Measurements from ENCODE around the gene FAM114A1. TPM values are rescaled to one million over a fixed set of nuclear protein-coding genes. Genes with fewer than 3 reads are reported as not detected.

FAM114A1 gene
- total and polyA plus RNA-seq, 2 of the 4 experiments (the other 2 are of a cell fraction): 135 to 649 TPM

DNA sequence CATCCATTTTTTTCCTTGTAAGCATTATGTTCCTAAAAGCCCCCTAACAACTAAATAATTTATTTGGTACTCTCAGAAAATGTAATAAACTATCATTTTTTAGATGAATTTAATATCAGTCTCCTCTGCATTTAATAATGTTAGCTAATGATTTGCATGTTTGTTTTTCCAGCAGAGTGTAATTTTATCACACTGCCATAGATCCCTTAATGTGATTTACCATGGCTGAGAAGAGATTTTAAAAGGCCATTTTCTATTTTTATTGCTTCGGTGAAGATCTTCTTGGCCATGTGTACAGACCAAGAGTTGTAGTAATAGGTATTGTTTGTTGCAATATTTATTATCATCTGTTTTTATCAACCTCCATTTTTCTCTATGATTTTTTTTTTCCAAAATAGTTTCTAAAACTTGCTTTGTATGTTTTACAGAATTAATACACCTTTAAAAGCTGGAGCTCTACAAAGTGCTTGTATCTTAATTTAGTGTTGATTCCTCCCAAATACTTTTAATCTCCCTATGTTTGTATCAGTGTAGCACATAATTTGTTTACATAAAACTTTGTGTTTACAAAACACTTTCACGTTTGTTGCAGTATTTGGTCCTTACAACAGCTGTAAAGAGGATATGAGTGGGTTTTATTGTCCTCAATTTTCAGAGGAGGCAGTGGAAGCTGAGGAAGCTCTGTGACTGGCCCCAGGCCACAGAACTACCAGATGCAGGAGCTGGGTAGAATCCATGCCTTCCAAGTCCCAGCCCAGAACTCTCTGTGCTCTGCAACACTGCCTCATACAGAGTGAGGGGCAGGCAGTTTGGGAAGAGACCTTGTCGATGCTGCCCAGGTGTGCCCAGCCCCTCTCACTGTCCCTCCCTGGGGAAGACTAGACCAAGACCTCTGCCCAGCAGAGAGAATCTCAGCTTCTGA, 58.1 kb downstream of the FAM114A1 start:
- 0 out of 2 replicates have a peak overlapping the region, but pooled peaks have one; percentile 17 for H3K23ac ChIP-seq (ENCODE audit: low read depth, low read length)
- no peak overlapping the region for H2AK5ac ChIP-seq (ENCODE audit: low read depth, low read length)
- 0 out of 2 replicates have a peak, but pooled peaks cover 3% of the 10 kb centered on the region for H4K20me1 ChIP-seq (ENCODE audit: insufficient read depth, low read length)
- H3K27me3 ChIP-seq (ENCODE audit: control insufficient read depth, insufficient read depth, low read length): no peaks in the 10 kb centered on the region
- H3K36me3 ChIP-seq (ENCODE audit: control insufficient read depth, insufficient read depth, low read length): peaks cover 62% of the 10 kb centered on the region
- H3K4me3 ChIP-seq (ENCODE audit: insufficient read depth, low read depth, low read length): no peak overlapping the region
- WGBS, 2 experiments (ENCODE audit: extremely low coverage in 2 of 2, insufficient read length in 1 of 2): no CpG with 5 or more reads among the region's 3 CpGs
- dilution Hi-C loops (cut with HindIII; ENCODE audit: low sequenced_read_pairs, unreplicated experiment): no loop called here
- H3K4me2 ChIP-seq (ENCODE audit: low read depth, low read length): no peak overlapping the region
- H4K91ac ChIP-seq (ENCODE audit: insufficient read depth, low read depth, low read length): no peak overlapping the region
- DNase-seq (no peak), ATAC-seq (ENCODE audit: low read depth) (peak; percentile 33)
- H3K27ac ChIP-seq (ENCODE audit: insufficient read depth, low read length): peak overlapping the region; percentile 6; the same call in 1 of the 2 replicates
- CTCF ChIA-PET: interaction anchor here (3.0 kb wide), 1 partner anchor 210 kb away, joined by 12 read pairs; no protein-coding TSS in a partner anchor
- H3K4ac ChIP-seq (ENCODE audit: low read depth, low read length): peak overlapping the region; percentile 46; the same call in 1 of the 2 replicates
- no peak overlapping the region for H2BK20ac ChIP-seq (ENCODE audit: low read depth, low read length)
- no peak overlapping the region for H2AK9ac ChIP-seq (replicated peaks; ENCODE audit: low read depth, low read length, poor library complexity)
- TF ChIP-seq, protein P1, sequence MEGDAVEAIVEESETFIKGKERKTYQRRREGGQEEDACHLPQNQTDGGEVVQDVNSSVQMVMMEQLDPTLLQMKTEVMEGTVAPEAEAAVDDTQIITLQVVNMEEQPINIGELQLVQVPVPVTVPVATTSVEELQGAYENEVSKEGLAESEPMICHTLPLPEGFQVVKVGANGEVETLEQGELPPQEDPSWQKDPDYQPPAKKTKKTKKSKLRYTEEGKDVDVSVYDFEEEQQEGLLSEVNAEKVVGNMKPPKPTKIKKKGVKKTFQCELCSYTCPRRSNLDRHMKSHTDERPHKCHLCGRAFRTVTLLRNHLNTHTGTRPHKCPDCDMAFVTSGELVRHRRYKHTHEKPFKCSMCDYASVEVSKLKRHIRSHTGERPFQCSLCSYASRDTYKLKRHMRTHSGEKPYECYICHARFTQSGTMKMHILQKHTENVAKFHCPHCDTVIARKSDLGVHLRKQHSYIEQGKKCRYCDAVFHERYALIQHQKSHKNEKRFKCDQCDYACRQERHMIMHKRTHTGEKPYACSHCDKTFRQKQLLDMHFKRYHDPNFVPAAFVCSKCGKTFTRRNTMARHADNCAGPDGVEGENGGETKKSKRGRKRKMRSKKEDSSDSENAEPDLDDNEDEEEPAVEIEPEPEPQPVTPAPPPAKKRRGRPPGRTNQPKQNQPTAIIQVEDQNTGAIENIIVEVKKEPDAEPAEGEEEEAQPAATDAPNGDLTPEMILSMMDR (conservative IDR thresholded peaks at IDR 0.05; ENCODE audit: low read depth, low read length): no peak
- TF ChIP-seq, protein P2, sequence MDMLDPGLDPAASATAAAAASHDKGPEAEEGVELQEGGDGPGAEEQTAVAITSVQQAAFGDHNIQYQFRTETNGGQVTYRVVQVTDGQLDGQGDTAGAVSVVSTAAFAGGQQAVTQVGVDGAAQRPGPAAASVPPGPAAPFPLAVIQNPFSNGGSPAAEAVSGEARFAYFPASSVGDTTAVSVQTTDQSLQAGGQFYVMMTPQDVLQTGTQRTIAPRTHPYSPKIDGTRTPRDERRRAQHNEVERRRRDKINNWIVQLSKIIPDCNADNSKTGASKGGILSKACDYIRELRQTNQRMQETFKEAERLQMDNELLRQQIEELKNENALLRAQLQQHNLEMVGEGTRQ (IDR thresholded peaks at IDR 0.05; ENCODE audit: low read depth, low read length): no peak
- peaks cover 5% of the 10 kb centered on the region; the same call in 1 of the 2 replicates for H3K9me1 ChIP-seq (ENCODE audit: insufficient read depth, low read length)
- H3K18ac ChIP-seq (ENCODE audit: low read depth, low read length): no peak overlapping the region
- H2AFZ ChIP-seq (replicated peaks; ENCODE audit: low read length, poor library complexity): no peak overlapping the region
- no peak overlapping the region for H3K56ac ChIP-seq (ENCODE audit: extremely low read depth, insufficient read depth, low read length)
- in situ Hi-C loops (cut with MboI; ENCODE audit: low sequenced_read_pairs): no loop called here
- no peak overlapping the region for H2BK120ac ChIP-seq (ENCODE audit: low read depth, low read length)
- BruUV-seq (replicated peaks): no TSS peak
- peak overlapping the region; percentile 27 for H2BK5ac ChIP-seq (ENCODE audit: low read depth, low read length, poor library complexity, severe bottlenecking)
- H3K14ac ChIP-seq (replicated peaks; ENCODE audit: low read depth, low read length): no peak overlapping the region
- no peaks in the 10 kb centered on the region for H3K9me3 ChIP-seq (ENCODE audit: control insufficient read depth, insufficient read depth, low read length)
- H3K4me1 ChIP-seq (ENCODE audit: control insufficient read depth, insufficient read depth, low read length): peaks cover 2% of the 10 kb centered on the region; the same call in 1 of the 2 replicates
- intact Hi-C loops (cut with micrococcal nuclease): no loop called here
- H4K8ac ChIP-seq (ENCODE audit: low read depth in 2 of 2, low read length in 2 of 2): peak overlapping the region in 1 of 2 experiments; percentile 41; a peak in 1 of 4 replicates
- H2BK15ac ChIP-seq (ENCODE audit: low read depth, low read length): no peak overlapping the region
- H3K9ac ChIP-seq (ENCODE audit: low read depth, low read length): no peak overlapping the region
- POLR2A ChIA-PET (ENCODE audit: unreplicated experiment): interaction anchor here (0.7 kb wide), 1 partner anchor 59 kb away, joined by 3 read pairs; no protein-coding TSS in a partner anchor
- no peak overlapping the region for H4K5ac ChIP-seq (ENCODE audit: low read depth, low read length)
- peaks cover 28 to 53% of the 10 kb centered on the region in 2 experiments for H3K79me1 ChIP-seq (ENCODE audit: low read depth in 1 of 2, low read length in 2 of 2)
